Skeletal muscle satellite cell (primary cell): ENCODE measurements around the gene CCNC. TPM values are rescaled to one million over a fixed set of nuclear protein-coding genes. Genes with fewer than 3 reads are reported as not detected.

Experiments used
- H3K27me3 ChIP-seq: 2 replicates; pipeline ENCODE4 v1.7.0; 2013; ENCODE audit warnings: low read length; ENCODE audit not compliant: control insufficient read depth, insufficient read depth
- H3K36me3 ChIP-seq: 2 replicates; pipeline ENCODE4 v1.7.0; 2013; ENCODE audit warnings: mild to moderate bottlenecking, control low read depth, low read length; ENCODE audit not compliant: insufficient read depth
- H3K4me1 ChIP-seq: 2 replicates; pipeline ENCODE4 v1.7.0; 2013; ENCODE audit warnings: low read length; ENCODE audit not compliant: control insufficient read depth, insufficient read depth
- H3K4me2 ChIP-seq: 2 replicates; pipeline ENCODE4 v1.7.0; 2013; ENCODE audit warnings: mild to moderate bottlenecking, low read length
- H3K4me3 ChIP-seq: 2 replicates; pipeline ENCODE4 v1.7.0; 2013; ENCODE audit warnings: low read length
- H3K9ac ChIP-seq: 2 replicates; pipeline ENCODE4 v1.7.0; 2013; ENCODE audit warnings: mild to moderate bottlenecking, low read depth, low read length, moderate library complexity
- H3K9me3 ChIP-seq: replicated peaks from 2 replicates; pipeline ENCODE4 v1.7.0; 2013; ENCODE audit warnings: mild to moderate bottlenecking, control low read depth, low read length
- total RNA-seq: library from RNA; depleted of rRNA; stranded (reverse); fragments of >200 nt; gene quantifications from 2 replicates; pipeline ENCODE4 v1.2.3, GENCODE V29; 2012; rRNA removed

The CCNC gene, protein sequence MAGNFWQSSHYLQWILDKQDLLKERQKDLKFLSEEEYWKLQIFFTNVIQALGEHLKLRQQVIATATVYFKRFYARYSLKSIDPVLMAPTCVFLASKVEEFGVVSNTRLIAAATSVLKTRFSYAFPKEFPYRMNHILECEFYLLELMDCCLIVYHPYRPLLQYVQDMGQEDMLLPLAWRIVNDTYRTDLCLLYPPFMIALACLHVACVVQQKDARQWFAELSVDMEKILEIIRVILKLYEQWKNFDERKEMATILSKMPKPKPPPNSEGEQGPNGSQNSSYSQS
- 71.2 and 95.3 TPM in 2 replicates for total RNA-seq

DNA sequence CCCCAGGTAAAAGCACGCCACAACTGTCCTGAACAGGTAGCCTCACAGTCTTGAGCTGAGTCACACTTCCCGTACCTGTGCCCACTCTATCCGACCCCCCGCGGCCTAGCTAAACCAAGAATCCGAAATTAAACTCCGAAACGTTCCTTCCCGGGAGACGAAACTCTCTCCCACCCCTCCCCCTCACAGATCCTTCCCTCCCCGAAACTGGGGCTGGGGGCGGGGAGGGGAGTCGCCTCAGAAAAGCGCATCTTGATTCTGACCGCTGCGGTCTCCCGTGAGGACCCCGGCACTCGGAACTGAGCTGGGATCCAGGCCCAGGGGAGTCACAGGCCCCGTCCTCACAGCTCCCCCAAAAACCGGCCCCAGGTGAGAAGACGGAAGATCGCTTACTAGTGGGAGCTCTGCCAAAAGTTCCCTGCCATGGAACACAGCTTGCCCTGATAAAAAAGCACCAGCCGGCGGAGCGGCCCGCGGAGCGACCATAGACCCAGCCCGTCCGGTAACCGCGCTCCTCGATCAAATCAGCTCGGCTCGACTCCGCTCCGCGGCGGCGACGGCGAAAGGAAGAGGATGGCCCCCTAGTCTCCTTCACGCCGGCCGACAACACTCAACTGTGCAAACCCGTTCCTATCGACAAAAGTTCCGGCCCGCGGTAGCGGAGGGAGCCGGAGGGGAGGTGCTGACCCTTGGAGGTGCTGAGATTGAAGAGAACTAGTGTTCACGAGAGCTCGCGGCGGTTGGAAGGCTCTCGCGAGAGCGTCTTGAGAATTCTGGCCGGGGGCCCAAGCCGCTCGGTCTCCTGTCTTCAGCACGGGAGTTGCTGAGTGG lies at the start of gene CCNC:
CCNC (minus strand) TSS at position 558 of the 831 bp plus-strand sequence; CDS start at position 425, 133 bp downstream.
- peak within 1 kb of the TSS; percentile 90 for H3K4me3 ChIP-seq

DNA sequence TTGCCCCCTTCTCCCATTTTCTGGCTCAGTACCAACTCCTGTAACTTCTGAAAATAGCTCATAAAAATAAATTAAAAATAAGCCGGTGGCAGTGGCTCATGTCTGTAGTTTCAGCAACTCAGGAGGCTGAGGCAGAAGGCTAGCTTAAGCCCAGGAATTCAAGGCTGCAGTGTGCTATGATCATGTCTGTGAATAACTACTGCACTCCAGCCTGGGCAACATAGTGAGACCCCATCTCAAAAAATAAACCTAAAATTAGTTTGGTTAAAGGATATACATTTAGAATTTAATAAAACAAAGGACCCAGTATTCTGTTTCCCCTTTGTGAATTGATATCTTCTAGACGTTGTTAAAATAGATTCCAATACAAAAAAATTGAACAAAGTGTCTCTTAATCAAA lies 48.7 kb upstream of the CCNC start:
- H3K9me3 ChIP-seq: no peaks in the 10 kb centered on the region
- H3K4me2 ChIP-seq: no peak overlapping the region
- no peaks in the 10 kb centered on the region for H3K36me3 ChIP-seq
- no peak overlapping the region for H3K9ac ChIP-seq
- peaks cover 92% of the 10 kb centered on the region for H3K27me3 ChIP-seq
- H3K4me3 ChIP-seq: no peak overlapping the region
- peaks cover 15% of the 10 kb centered on the region for H3K4me1 ChIP-seq

More for the DNA sequence above, at the start of gene CCNC:
- no peaks in the 10 kb centered on the region for H3K9me3 ChIP-seq
- H3K36me3 ChIP-seq: no peaks in the 10 kb centered on the region
- H3K9ac ChIP-seq: peak within 1 kb of the TSS; percentile 97
- peaks cover 8% of the 10 kb centered on the region for H3K4me1 ChIP-seq
- no peaks in the 10 kb centered on the region for H3K27me3 ChIP-seq
- H3K4me2 ChIP-seq: peak within 1 kb of the TSS; percentile 80

DNA sequence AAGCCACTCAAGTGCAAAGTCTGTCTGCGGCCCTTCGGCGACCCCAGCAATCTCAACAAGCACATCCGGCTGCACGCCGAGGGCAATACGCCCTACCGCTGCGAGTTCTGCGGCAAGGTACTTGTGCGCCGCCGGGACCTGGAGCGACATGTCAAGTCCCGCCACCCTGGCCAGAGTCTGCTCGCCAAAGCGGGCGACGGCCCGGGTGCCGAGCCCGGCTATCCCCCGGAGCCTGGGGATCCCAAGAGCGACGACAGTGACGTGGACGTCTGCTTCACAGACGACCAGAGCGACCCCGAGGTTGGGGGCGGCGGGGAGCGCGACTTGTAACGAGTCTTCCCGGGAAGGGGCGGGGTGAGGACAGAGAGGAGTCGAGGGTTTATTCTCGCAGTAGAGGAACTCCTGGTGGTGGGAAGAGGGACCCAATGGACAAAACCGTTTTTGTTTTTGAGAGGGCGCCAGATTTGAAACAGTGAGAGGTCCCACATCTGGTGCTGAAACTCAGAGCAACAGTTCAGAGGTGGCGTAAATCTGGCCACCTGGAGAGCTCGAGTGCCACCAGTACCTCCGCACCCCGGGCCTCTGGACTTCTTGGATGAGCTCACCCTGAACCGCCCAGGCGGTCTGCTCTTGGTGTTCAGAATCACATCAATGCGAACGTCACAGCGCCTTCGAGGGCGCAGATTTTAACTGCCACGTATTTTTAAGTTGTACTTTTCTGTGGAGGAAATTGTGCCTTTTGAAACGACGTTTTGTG lies 46.1 kb upstream of the CCNC start:
- Histone ChIP-seq H3K9ac (no peak overlapping the region), H3K9me3 (no peaks in the 10 kb centered on the region), H3K4me2 (peak overlapping the region; percentile 75), H3K4me3 (peak overlapping the region; percentile 64), H3K36me3 (no peaks in the 10 kb centered on the region), H3K27me3 (peaks cover 96% of the 10 kb centered on the region), H3K4me1 (peaks cover 15% of the 10 kb centered on the region)

DNA sequence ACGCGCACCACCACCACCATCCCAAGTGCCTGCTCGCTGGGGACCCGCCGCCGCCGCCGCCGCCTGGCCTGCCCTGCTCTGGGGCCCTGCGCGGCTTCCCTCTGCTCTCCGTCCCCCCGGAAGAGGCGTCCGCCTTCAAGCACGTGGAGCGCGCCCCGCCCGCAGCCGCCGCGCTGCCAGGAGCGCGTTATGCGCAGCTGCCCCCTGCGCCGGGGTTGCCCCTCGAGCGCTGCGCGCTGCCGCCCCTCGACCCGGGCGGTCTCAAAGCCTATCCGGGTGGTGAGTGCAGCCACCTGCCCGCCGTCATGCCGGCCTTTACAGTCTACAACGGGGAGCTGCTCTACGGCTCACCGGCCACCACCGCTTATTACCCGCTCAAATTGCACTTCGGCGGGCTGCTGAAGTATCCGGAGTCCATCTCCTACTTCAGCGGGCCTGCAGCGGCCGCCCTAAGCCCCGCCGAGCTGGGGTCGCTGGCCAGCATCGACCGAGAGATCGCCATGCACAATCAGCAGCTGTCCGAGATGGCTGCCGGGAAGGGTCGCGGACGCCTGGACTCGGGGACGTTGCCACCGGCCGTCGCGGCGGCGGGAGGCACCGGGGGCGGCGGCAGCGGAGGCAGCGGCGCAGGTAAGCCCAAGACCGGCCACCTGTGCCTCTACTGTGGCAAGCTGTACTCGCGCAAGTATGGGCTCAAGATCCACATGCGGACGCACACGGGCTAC lies 45.4 kb upstream of the CCNC start:
- no peaks in the 10 kb centered on the region for H3K9me3 ChIP-seq
- peak overlapping the region; percentile 75 for H3K4me2 ChIP-seq
- peaks cover 15% of the 10 kb centered on the region for H3K4me1 ChIP-seq
- no peak overlapping the region for H3K9ac ChIP-seq
- H3K36me3 ChIP-seq: no peaks in the 10 kb centered on the region
- peak overlapping the region; percentile 64 for H3K4me3 ChIP-seq
- peaks cover 96% of the 10 kb centered on the region for H3K27me3 ChIP-seq

DNA sequence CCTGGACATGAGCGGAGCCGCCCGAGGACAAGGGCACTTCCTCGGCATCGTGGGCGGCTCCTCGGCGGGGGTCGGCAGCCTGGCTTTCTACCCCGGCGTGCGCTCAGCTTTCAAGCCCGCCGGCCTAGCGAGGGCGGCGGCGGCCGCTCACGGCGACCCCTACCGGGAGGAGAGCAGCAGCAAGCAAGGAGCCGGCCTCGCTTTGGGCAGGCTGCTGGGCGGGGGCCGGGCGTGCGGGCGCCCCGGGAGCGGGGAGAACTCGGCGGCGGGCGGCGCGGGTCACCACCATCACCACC lies 44.9 kb upstream of the CCNC start:
- Histone ChIP-seq H3K27me3 (peaks cover 96% of the 10 kb centered on the region), H3K4me3 (peak overlapping the region; percentile 64), H3K36me3 (no peaks in the 10 kb centered on the region), H3K9ac (no peak overlapping the region), H3K9me3 (no peaks in the 10 kb centered on the region), H3K4me1 (peaks cover 15% of the 10 kb centered on the region), H3K4me2 (peak overlapping the region; percentile 75)

DNA sequence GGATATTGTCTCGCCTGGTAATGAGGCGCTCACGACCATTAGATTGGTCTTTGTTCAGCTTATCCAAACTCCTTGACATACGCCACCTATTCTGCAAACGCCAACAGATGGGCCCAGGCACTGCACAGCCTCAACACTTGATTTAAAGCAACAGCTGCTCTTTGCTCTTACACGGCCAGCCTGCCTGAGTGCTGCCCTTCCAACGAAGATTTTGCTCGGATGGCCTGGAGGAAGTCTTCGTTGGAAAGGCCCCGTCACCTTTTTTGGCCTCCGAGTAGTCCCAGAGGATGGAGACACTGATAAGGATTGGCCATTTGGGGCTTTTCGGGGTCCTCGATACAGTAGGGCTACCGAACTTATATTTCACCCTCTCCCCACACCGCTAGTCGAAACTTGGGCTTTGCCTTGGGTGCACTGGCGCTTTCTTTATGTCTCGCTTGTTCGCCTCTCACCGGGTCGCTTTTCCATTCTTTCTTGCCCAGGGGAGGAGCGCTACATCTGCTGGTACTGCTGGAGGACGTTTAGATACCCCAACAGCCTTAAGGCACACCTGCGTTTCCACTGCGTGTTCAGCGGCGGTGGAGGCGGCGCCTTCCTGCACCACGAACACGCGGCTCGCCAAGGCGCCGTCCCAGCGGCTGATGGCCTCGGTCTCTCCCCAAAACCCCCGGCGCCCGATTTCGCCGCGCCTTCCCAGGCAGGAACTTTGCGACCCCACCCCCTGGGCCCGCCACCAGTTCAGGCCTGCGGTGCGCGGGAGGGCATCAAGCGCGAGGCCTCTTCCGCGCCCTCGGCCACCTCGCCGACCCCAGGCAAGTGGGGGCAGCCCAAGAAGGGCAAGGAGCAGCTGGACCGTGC lies 44.3 kb upstream of the CCNC start:
- Histone ChIP-seq H3K4me3 (peak overlapping the region; percentile 64), H3K4me2 (peak overlapping the region; percentile 75), H3K4me1 (peaks cover 15% of the 10 kb centered on the region), H3K36me3 (no peaks in the 10 kb centered on the region), H3K9me3 (no peaks in the 10 kb centered on the region), H3K9ac (no peak overlapping the region), H3K27me3 (peaks cover 96% of the 10 kb centered on the region)

DNA sequence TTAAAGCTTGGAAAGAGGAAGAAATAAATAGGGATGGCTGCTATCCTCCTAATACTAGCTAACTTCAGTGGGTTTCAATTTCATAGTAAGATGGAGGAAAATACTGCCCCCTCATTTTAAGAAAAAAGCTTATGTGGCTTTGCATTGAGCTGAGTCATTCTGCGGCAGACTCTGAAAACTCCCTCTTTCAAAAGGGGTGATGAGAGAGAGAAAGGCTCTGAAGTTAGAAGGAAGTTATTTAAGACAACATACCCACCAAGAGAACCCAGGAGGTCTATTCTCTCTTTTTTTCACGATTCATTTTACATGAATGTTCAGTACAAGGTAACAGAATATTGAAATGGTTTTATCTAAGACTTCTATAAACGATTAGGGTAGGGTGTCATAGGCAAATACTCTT lies 42.7 kb upstream of the CCNC start:
- Histone ChIP-seq H3K9me3 (no peaks in the 10 kb centered on the region), H3K9ac (no peak overlapping the region), H3K4me2 (no peak overlapping the region), H3K4me1 (peaks cover 15% of the 10 kb centered on the region), H3K4me3 (no peak overlapping the region), H3K36me3 (no peaks in the 10 kb centered on the region), H3K27me3 (peaks cover 96% of the 10 kb centered on the region)

DNA sequence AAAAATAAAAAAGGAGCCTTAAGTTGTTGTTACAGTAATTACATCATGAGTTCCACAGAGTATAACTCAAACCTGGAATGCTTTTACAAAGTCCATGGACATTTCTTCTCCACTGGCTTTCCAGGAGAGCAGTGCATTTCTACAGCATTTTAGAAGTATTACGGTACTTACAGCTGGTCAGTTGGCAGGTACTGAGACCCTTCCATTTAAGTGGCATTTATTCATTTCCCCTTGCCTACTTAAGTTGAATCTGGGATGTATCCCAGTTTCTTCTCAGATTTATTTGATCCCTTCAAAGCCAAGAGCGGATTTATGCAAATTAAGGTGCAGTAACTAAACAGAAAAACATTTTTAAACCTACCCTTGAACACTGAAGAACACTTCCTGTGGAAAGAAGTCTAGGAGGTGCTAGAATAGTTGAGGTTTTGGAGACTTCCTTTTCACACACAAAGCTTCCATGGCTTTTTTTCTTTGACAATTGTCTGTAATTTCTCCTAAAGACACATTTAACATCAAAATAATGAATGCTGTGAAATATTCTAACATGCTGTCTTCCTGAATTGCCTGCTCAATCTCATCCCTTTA lies 41.5 kb upstream of the CCNC start:
- Histone ChIP-seq H3K4me2 (no peak overlapping the region), H3K4me1 (peaks cover 15% of the 10 kb centered on the region), H3K9me3 (no peaks in the 10 kb centered on the region), H3K27me3 (peaks cover 96% of the 10 kb centered on the region), H3K4me3 (no peak overlapping the region), H3K9ac (no peak overlapping the region), H3K36me3 (no peaks in the 10 kb centered on the region)

DNA sequence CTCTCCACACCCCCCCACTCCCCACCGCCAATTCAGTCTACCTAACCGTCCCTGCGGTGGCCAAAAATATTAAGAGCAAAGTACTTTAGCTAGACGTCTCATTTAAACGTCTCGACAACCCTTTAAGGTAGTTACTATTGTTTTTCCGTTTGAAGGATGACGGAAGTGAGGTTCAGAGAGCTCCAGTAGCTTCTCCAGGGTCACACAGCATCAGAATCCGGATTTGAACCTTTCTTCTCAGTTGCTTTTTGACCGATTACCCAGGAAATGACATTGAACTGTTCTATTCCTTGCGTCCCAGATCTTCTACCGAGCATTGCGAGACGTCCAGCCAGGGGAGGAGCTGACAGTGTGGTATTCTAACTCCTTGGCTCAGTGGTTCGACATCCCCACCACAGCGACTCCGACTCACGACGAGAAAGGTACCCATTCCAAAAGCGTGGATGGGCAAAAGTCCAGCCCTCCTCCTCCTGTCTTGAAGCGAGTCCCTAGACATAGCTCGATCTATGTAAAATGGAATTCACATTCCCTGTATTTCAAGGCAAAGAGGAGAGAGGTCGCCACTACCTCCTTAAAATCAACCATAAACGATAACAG lies 40.5 kb upstream of the CCNC start:
- Histone ChIP-seq H3K27me3 (peaks cover 96% of the 10 kb centered on the region), H3K36me3 (no peaks in the 10 kb centered on the region)

More for the DNA sequence above, 40.5 kb upstream of the CCNC start:
- Histone ChIP-seq H3K4me1 (peaks cover 10% of the 10 kb centered on the region), H3K4me3 (no peak overlapping the region), H3K9me3 (no peaks in the 10 kb centered on the region), H3K4me2 (no peak overlapping the region), H3K9ac (no peak overlapping the region)
